Measurements from ENCODE around the gene ACTR1B. TPM values are rescaled to one million over a fixed set of nuclear protein-coding genes. Genes with fewer than 3 reads are reported as not detected.
"Not testable (repeated sequence)": the region's sequence is repeated elsewhere in the genome, so short reads cannot be mapped to it uniquely, and the experiment has no call there.

ACTR1B gene
- total RNA-seq, 6 experiments from 2014 or later, result 63.9 to 76.2 (median 69.2) TPM

DNA sequence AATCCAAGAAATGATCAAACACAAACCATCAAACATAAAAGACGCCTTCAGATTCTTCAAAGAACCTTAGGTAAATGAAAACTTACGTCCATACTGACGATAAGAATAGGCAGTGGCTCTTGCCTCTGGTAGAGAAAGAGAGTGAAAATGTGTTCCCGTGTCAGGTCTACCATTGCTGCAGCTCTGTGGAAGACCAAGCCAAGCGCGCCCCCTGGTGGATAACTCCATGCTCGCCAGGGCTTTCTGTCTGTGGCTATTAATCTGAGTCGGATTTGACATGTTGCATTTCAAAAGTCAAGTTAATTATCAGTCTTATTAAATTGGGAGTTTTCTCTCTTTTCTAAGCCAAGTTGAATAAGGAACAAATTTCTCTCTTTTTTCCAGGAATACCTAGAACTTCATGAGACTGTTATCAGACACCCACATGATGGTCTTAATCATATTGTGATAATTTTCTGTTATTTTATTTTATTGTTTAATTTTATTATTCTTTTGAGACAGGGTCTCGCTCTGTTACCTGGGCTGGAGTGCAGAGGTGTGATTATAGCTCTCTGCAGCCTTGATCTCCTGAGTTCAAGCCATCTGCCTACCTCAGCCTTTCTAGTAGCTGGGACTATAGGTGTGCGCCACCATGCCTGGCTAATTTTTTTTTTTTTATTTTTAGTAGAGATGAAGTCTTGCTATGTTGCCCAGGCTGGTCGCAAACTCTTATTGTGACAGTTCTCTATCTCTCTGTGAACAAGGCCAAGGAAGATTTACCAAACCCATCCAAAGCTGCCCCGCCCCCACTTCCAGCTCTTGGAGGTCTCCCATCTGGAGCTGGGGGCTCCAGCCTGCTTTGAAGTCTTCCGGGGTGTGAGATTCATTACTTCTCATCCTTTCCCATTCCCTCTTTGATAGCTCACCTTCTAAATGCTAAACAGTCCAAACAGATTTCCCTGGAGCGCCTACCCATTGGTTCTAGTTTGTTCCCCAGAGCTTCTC is 33.7 kb upstream of the ACTR1B start:
- H3K9me3 Mint-ChIP-seq, result peaks cover 7% of the 10 kb centered on the region
- TF ChIP-seq, protein P1, sequence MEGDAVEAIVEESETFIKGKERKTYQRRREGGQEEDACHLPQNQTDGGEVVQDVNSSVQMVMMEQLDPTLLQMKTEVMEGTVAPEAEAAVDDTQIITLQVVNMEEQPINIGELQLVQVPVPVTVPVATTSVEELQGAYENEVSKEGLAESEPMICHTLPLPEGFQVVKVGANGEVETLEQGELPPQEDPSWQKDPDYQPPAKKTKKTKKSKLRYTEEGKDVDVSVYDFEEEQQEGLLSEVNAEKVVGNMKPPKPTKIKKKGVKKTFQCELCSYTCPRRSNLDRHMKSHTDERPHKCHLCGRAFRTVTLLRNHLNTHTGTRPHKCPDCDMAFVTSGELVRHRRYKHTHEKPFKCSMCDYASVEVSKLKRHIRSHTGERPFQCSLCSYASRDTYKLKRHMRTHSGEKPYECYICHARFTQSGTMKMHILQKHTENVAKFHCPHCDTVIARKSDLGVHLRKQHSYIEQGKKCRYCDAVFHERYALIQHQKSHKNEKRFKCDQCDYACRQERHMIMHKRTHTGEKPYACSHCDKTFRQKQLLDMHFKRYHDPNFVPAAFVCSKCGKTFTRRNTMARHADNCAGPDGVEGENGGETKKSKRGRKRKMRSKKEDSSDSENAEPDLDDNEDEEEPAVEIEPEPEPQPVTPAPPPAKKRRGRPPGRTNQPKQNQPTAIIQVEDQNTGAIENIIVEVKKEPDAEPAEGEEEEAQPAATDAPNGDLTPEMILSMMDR (IDR thresholded peaks at IDR 0.05), result peak; percentile 99
- H3K27me3 Mint-ChIP-seq (ENCODE audit: insufficient read depth), result peaks cover 13% of the 10 kb centered on the region
- peak; percentile 70 for DNase-seq
- no peak overlapping the region for H3K27ac Mint-ChIP-seq
- H3K36me3 Mint-ChIP-seq (ENCODE audit: low read depth), result no peaks in the 10 kb centered on the region
- peak overlapping the region; percentile 82 for H3K4me3 Mint-ChIP-seq
- peaks cover 8% of the 10 kb centered on the region for H3K4me1 Mint-ChIP-seq (ENCODE audit: low read depth)

- H3K36me3 Mint-ChIP-seq (ENCODE audit: low read depth), result no peaks in the 10 kb centered on the region
- H3K4me3 Mint-ChIP-seq, result no peak overlapping the region
- TF ChIP-seq, protein P1 (IDR thresholded peaks at IDR 0.05), result no peak
- DNase-seq, result no peak
- no peak overlapping the region for H3K27ac Mint-ChIP-seq
- peaks cover 8% of the 10 kb centered on the region for H3K4me1 Mint-ChIP-seq (ENCODE audit: low read depth)
- peaks cover 8% of the 10 kb centered on the region for H3K9me3 Mint-ChIP-seq
- peaks cover 12% of the 10 kb centered on the region for H3K27me3 Mint-ChIP-seq (ENCODE audit: insufficient read depth)
Measured at GRCh38 chr2:97695744-97696143, 31.9 kb upstream of the ACTR1B start.

GRCh38 chr2:97693476-97693875 is 29.6 kb upstream of the ACTR1B start:
- DNase-seq, result peak; percentile 3

GRCh38 chr2:97691166-97691565 is 27.3 kb upstream of the ACTR1B start:
- TF ChIP-seq, protein P1 (IDR thresholded peaks at IDR 0.05), result no peak
- Mint-ChIP-seq H3K27ac (no peak overlapping the region), H3K9me3 (peaks cover 8% of the 10 kb centered on the region), H3K4me3 (no peak overlapping the region), H3K4me1 (ENCODE audit: low read depth) (peaks cover 10% of the 10 kb centered on the region), H3K36me3 (ENCODE audit: low read depth) (no peaks in the 10 kb centered on the region), H3K27me3 (ENCODE audit: insufficient read depth) (peaks cover 4% of the 10 kb centered on the region; the same call in 1 of the 2 replicates)
- DNase-seq, result no peak

More at GRCh38 chr2:97693476-97693875, 29.6 kb upstream of the ACTR1B start:
- H3K4me3 Mint-ChIP-seq, result no peak overlapping the region
- TF ChIP-seq, protein P1 (IDR thresholded peaks at IDR 0.05), result no peak
- peaks cover 12% of the 10 kb centered on the region for H3K4me1 Mint-ChIP-seq (ENCODE audit: low read depth)
- H3K9me3 Mint-ChIP-seq, result peaks cover 8% of the 10 kb centered on the region
- H3K36me3 Mint-ChIP-seq (ENCODE audit: low read depth), result no peaks in the 10 kb centered on the region
- peaks cover 6% of the 10 kb centered on the region; the same call in 1 of the 2 replicates for H3K27me3 Mint-ChIP-seq (ENCODE audit: insufficient read depth)
- no peak overlapping the region for H3K27ac Mint-ChIP-seq

DNA sequence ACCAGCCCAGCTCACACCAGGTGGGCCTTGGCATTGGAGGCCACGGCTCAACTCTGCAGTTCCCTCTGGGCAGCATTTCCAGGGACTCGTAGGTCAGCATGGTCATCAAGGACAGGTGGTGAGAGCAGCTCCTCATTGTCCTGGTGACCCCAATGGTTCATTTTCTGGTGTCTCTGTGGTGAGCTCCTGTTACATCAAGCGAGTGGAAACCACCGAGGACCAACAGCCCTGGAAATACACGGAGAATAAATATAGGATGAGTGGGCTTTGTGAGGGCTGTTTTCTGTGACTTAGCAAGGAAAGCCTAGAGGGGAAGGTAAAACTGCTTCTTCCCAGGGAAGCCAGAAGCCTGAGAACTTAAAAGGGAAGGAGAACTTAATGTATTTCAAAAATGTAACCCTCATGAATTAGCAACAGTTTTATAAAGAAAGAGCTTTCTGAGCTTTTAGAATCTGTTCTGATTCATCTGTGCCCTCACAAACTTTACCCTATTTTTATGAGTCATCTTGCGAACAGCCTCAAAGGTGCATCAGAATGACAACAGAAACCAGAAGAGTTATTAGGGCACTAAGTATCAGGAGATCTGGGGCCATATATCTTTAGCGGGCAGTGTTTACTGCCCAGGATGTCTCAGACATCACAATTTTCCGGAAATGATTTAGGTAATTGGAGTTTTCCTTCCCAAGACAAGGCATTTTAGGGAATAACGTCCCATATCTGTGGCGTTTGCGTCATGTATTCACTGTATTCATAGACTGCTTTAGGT is 24.4 kb upstream of the ACTR1B start:
- DNase-seq, result no peak

GRCh38 chr2:97687235-97687634 is 23.4 kb upstream of the ACTR1B start:
- H3K9me3 Mint-ChIP-seq; H3K27me3 Mint-ChIP-seq (ENCODE audit: insufficient read depth); H3K4me3 Mint-ChIP-seq; H3K27ac Mint-ChIP-seq; DNase-seq; H3K4me1 Mint-ChIP-seq (ENCODE audit: low read depth); H3K36me3 Mint-ChIP-seq (ENCODE audit: low read depth): not testable (repeated sequence)

More for the DNA sequence above, 24.4 kb upstream of the ACTR1B start:
- Mint-ChIP-seq H3K9me3 (peaks cover 7% of the 10 kb centered on the region), H3K27ac (no peak overlapping the region), H3K27me3 (ENCODE audit: insufficient read depth) (peaks cover 4% of the 10 kb centered on the region; the same call in 1 of the 2 replicates), H3K4me3 (no peak overlapping the region), H3K36me3 (ENCODE audit: low read depth) (no peaks in the 10 kb centered on the region), H3K4me1 (ENCODE audit: low read depth) (peaks cover 10% of the 10 kb centered on the region)
- TF ChIP-seq, protein P1 (IDR thresholded peaks at IDR 0.05), result no peak

Data from HFFc6 (cell line).